Measurements from ENCODE around the gene PRSS2. TPM values are rescaled to one million over a fixed set of nuclear protein-coding genes. Genes with fewer than 3 reads are reported as not detected.

PRSS2 gene
- polyA plus RNA-seq, 1 donor (not counting 4 experiments of a cell fraction or from before 2014, with no cell fraction given) = not detected

DNA sequence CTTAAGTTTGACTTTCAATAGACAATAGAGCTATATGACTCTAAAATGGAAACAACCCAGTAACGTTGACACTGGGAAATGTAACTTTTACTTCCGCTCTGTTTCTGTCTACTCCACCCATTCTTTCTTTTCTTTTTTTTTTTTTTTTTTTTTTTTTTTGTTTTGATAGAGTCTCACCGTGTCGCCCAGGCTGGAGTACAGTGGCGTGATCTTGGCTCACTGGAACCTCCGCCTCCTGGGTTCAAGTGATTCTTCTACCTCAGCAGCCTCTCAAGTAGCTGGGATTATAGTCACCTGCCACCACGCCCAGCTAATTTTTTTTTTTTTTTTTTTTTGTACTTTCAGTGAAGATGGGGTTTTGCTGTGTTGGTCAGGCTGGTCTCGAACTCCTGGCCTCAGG, 13.9 kb downstream of the PRSS2 start:
- no peak overlapping the region for H2AFZ ChIP-seq (ENCODE audit: control insufficient read depth, low read length)
- no peak for FAIRE-seq
- dilution Hi-C loops (cut with MboI; ENCODE audit: extremely low pct_ligation_motif_present, low sequenced_read_pairs) = no loop called here
- H3K27ac ChIP-seq (ENCODE audit: control insufficient read depth, insufficient read depth, low read length) = no peak overlapping the region
- no peak for DNase-seq (ENCODE audit: low read depth, low spot score)
- no peaks in the 10 kb centered on the region for H4K20me1 ChIP-seq (ENCODE audit: control insufficient read depth, extremely low read depth, insufficient read depth, low read length)
- no peak overlapping the region for H3K4me3 ChIP-seq (ENCODE audit: control insufficient read depth in 2 of 3, extremely low read depth in 1 of 3, insufficient read depth in 2 of 3, low read depth in 1 of 3, low read length in 3 of 3)
- no peak overlapping the region for H3K4me2 ChIP-seq (ENCODE audit: control insufficient read depth, extremely low read depth, insufficient read depth, low read depth, low read length)
- H3K27me3 ChIP-seq (ENCODE audit: control insufficient read depth, extremely low read depth, insufficient read depth, low read length) = no peaks in the 10 kb centered on the region
- no peaks in the 10 kb centered on the region for H3K4me1 ChIP-seq (ENCODE audit: control insufficient read depth, extremely low read depth, insufficient read depth, low read length)
- no peak overlapping the region for H3K9ac ChIP-seq (ENCODE audit: control insufficient read depth, extremely low read depth, insufficient read depth, low read length)
- no peaks in the 10 kb centered on the region for H3K36me3 ChIP-seq (ENCODE audit: control insufficient read depth in 2 of 2, extremely low read depth in 1 of 2, insufficient read depth in 2 of 2, low read length in 2 of 2)
- H3K9me3 ChIP-seq (ENCODE audit: control insufficient read depth, low read depth, low read length) = no peaks in the 10 kb centered on the region
- H3K9me1 ChIP-seq (ENCODE audit: control insufficient read depth, extremely low read depth, insufficient read depth, low read length) = no peaks in the 10 kb centered on the region
- TF ChIP-seq EZH2 (IDR thresholded peaks at IDR 0.05; ENCODE audit: low read length) = no peak
- TF ChIP-seq, protein P1, sequence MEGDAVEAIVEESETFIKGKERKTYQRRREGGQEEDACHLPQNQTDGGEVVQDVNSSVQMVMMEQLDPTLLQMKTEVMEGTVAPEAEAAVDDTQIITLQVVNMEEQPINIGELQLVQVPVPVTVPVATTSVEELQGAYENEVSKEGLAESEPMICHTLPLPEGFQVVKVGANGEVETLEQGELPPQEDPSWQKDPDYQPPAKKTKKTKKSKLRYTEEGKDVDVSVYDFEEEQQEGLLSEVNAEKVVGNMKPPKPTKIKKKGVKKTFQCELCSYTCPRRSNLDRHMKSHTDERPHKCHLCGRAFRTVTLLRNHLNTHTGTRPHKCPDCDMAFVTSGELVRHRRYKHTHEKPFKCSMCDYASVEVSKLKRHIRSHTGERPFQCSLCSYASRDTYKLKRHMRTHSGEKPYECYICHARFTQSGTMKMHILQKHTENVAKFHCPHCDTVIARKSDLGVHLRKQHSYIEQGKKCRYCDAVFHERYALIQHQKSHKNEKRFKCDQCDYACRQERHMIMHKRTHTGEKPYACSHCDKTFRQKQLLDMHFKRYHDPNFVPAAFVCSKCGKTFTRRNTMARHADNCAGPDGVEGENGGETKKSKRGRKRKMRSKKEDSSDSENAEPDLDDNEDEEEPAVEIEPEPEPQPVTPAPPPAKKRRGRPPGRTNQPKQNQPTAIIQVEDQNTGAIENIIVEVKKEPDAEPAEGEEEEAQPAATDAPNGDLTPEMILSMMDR (optimal IDR thresholded peaks at IDR 0.05 in 1 of 3, IDR thresholded peaks at IDR 0.05 in 1 of 3, conservative IDR thresholded peaks at IDR 0.05 in 1 of 3; ENCODE audit: extremely low read depth in 1 of 3, insufficient read depth in 2 of 3, low read length in 3 of 3) = no peak
- H3K79me2 ChIP-seq (ENCODE audit: control insufficient read depth, insufficient read depth, low read length) = no peaks in the 10 kb centered on the region

DNA sequence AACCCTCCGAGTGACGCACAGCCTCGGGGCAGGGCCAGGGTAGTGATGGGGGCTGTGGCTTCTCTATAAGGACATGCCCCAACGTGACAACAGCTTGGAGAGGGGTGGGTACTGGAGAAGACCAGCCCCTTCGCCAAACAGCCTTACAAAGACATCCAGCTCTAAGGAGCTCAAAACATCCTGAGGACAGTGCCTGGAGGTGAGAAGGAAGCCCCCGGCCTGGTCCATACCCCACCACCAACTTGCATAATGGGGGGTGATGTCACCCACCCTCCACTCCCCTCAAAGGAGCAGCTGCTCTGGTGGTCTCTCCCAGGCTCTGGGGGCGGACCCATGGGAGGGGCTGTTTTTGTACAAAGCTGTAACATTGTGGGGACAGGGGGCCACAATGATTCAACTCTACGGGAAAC, 15.1 kb downstream of the PRSS2 start:
- H3K4me1 ChIP-seq (ENCODE audit: control insufficient read depth, extremely low read depth, insufficient read depth, low read length) = no peaks in the 10 kb centered on the region
- H3K27ac ChIP-seq (ENCODE audit: control insufficient read depth, insufficient read depth, low read length) = no peak overlapping the region
- H3K9ac ChIP-seq (ENCODE audit: control insufficient read depth, extremely low read depth, insufficient read depth, low read length) = no peak overlapping the region
- H3K4me2 ChIP-seq (ENCODE audit: control insufficient read depth, extremely low read depth, insufficient read depth, low read depth, low read length) = no peak overlapping the region
- no peak overlapping the region for H2AFZ ChIP-seq (ENCODE audit: control insufficient read depth, low read length)
- TF ChIP-seq EZH2 (IDR thresholded peaks at IDR 0.05; ENCODE audit: low read length) = no peak
- TF ChIP-seq, protein P1 (optimal IDR thresholded peaks at IDR 0.05 in 1 of 3, IDR thresholded peaks at IDR 0.05 in 1 of 3, conservative IDR thresholded peaks at IDR 0.05 in 1 of 3; ENCODE audit: extremely low read depth in 1 of 3, insufficient read depth in 2 of 3, low read length in 3 of 3) = no peak
- H3K27me3 ChIP-seq (ENCODE audit: control insufficient read depth, extremely low read depth, insufficient read depth, low read length) = no peaks in the 10 kb centered on the region
- dilution Hi-C loops (cut with MboI; ENCODE audit: extremely low pct_ligation_motif_present, low sequenced_read_pairs) = no loop called here
- no peaks in the 10 kb centered on the region for H3K36me3 ChIP-seq (ENCODE audit: control insufficient read depth in 2 of 2, extremely low read depth in 1 of 2, insufficient read depth in 2 of 2, low read length in 2 of 2)
- H3K4me3 ChIP-seq (ENCODE audit: control insufficient read depth in 2 of 3, extremely low read depth in 1 of 3, insufficient read depth in 2 of 3, low read depth in 1 of 3, low read length in 3 of 3) = no peak overlapping the region
- H4K20me1 ChIP-seq (ENCODE audit: control insufficient read depth, extremely low read depth, insufficient read depth, low read length) = no peaks in the 10 kb centered on the region
- DNase-seq (ENCODE audit: low read depth, low spot score) (no peak), FAIRE-seq (no peak)
- H3K9me3 ChIP-seq (ENCODE audit: control insufficient read depth, low read depth, low read length) = no peaks in the 10 kb centered on the region
- H3K9me1 ChIP-seq (ENCODE audit: control insufficient read depth, extremely low read depth, insufficient read depth, low read length) = no peaks in the 10 kb centered on the region
- no peaks in the 10 kb centered on the region for H3K79me2 ChIP-seq (ENCODE audit: control insufficient read depth, insufficient read depth, low read length)

All from keratinocyte (primary cell).